Neuronal stem cell (in vitro differentiated cells): ENCODE results near the gene SLC6A9.

Source experiments
- DNase-seq: peaks from one replicate; pipeline ENCODE4 v3.0.0-alpha.2; 2013; ENCODE audit warnings: low spot score
- H2AFZ ChIP-seq: one replicate; pipeline ENCODE4 v1.6.1; 2013; ENCODE audit warnings: mild to moderate bottlenecking, low read length, inconsistent platforms
- H2AK5ac ChIP-seq: 2 replicates; pipeline ENCODE4 v1.6.1; 2013; ENCODE audit warnings: low read depth, mild to moderate bottlenecking, inconsistent platforms, low read length, moderate library complexity, mixed read lengths
- H2BK120ac ChIP-seq: 2 replicates; pipeline ENCODE4 v1.6.1; 2013; ENCODE audit warnings: low read depth, mild to moderate bottlenecking, inconsistent platforms, low read length, moderate library complexity, mixed read lengths
- H2BK12ac ChIP-seq: one replicate; pipeline ENCODE4 v1.6.1; 2013; ENCODE audit warnings: low read length, inconsistent platforms
- H2BK15ac ChIP-seq: 2 replicates; pipeline ENCODE4 v1.6.1; 2013; ENCODE audit warnings: mild to moderate bottlenecking, low read length, inconsistent platforms, mixed read lengths
- H2BK5ac ChIP-seq: one replicate; pipeline ENCODE4 v1.6.1; 2013; ENCODE audit warnings: inconsistent platforms, mild to moderate bottlenecking, low read length, moderate library complexity
- H3K14ac ChIP-seq: one replicate; pipeline ENCODE4 v1.6.1; 2013; ENCODE audit warnings: low read length, inconsistent platforms
- H3K18ac ChIP-seq: 2 replicates; pipeline ENCODE4 v1.6.1; 2013; ENCODE audit warnings: low read length, inconsistent platforms
- H3K23ac ChIP-seq: 2 replicates; pipeline ENCODE4 v1.6.1; 2013; ENCODE audit warnings: low read depth, mild to moderate bottlenecking, mixed read lengths, low read length, inconsistent platforms; ENCODE audit not compliant: poor library complexity
- H3K27ac ChIP-seq: replicated peaks from 3 replicates; pipeline ENCODE4 v1.5.1; 2013; ENCODE audit warnings: low read length, inconsistent platforms
- H3K27me3 ChIP-seq, 3 experiments: 2 replicates each; pipeline ENCODE4 v1.6.1; 2013; ENCODE audit warnings: low read length in 3 of 3, mild to moderate bottlenecking in 2 of 3, inconsistent platforms in 1 of 3, low read depth in 1 of 3, mixed read lengths in 1 of 3, moderate library complexity in 1 of 3; ENCODE audit not compliant: control insufficient read depth in 3 of 3, insufficient read depth in 3 of 3
- H3K36me3 ChIP-seq, 2 donors: replicated peaks in 1 of 2; 2 replicates each; pipeline ENCODE4 v1.6.1; 2013; ENCODE audit warnings: low read length in 2 of 2; ENCODE audit not compliant: control insufficient read depth in 2 of 2, insufficient read depth in 2 of 2
- H3K4ac ChIP-seq: 2 replicates; pipeline ENCODE4 v1.6.1; 2013; ENCODE audit warnings: inconsistent platforms, mild to moderate bottlenecking, low read length, moderate library complexity
- H3K4me1 ChIP-seq, 2 donors: 1 replicate in 1 of 2; 2 replicates in 1 of 2; pipeline ENCODE4 v1.6.1; 2013; ENCODE audit warnings: low read length in 2 of 2, low read depth in 1 of 2; ENCODE audit not compliant: control insufficient read depth in 2 of 2, insufficient read depth in 1 of 2
- H3K4me2 ChIP-seq: one replicate; pipeline ENCODE4 v1.6.1; 2013; ENCODE audit warnings: mild to moderate bottlenecking, low read length, inconsistent platforms; ENCODE audit not compliant: insufficient read depth, poor library complexity, severe bottlenecking
- H3K4me3 ChIP-seq, 2 donors: 2 replicates each; pipeline ENCODE4 v1.5.1; 2013; ENCODE audit warnings: low read length in 2 of 2, mild to moderate bottlenecking in 2 of 2, inconsistent platforms in 1 of 2, moderate library complexity in 1 of 2
- H3K79me1 ChIP-seq: one replicate; pipeline ENCODE4 v1.6.1; 2013; ENCODE audit warnings: low read depth, mild to moderate bottlenecking, inconsistent platforms, low read length, moderate library complexity
- H3K9ac ChIP-seq: one replicate; pipeline ENCODE4 v1.6.1; 2013; ENCODE audit warnings: mild to moderate bottlenecking, low read depth, low read length, inconsistent platforms; ENCODE audit not compliant: poor library complexity
- H3K9me3 ChIP-seq, 2 donors: replicated peaks in 1 of 2; 2 replicates each; pipeline versions ENCODE3 to v1.6.1; 2013; ENCODE audit warnings: low read length in 2 of 2, mild to moderate bottlenecking in 2 of 2, inconsistent platforms in 1 of 2, low read depth in 1 of 2, mixed read lengths in 1 of 2, moderate library complexity in 1 of 2; ENCODE audit not compliant: control insufficient read depth in 2 of 2, insufficient read depth in 1 of 2
- H4K8ac ChIP-seq: one replicate; pipeline ENCODE4 v1.6.1; 2013; ENCODE audit warnings: low read depth, mild to moderate bottlenecking, inconsistent platforms, low read length, moderate library complexity
- H4K91ac ChIP-seq: one replicate; pipeline ENCODE4 v1.6.1; 2013; ENCODE audit warnings: low read length, low read depth, mild to moderate bottlenecking, inconsistent platforms; ENCODE audit not compliant: poor library complexity
- WGBS, 2 donors: extraction: QIAGEN DNeasy Blood & Tissue Kit; methylation state at CpG; one replicate each; pipeline ENCODE4 v1.1.7; 2013; ENCODE audit warnings: missing lambda C conversion rate in 2 of 2, mixed read lengths in 1 of 2; ENCODE audit not compliant: insufficient read length in 2 of 2, insufficient replicate concordance in 1 of 2; ENCODE audit errors: extremely low coverage in 2 of 2; 5-methylcytosine and 5-hydroxymethylcytosine counted together

The SLC6A9 gene

GRCh38 chr1:44062656-44063179 lies 31.5 kb upstream of the SLC6A9 start:
- no peak overlapping the region for H3K9ac ChIP-seq
- H3K14ac ChIP-seq = no peak overlapping the region
- no peak overlapping the region for H2AFZ ChIP-seq
- no peak overlapping the region for H2AK5ac ChIP-seq
- H3K27me3 ChIP-seq = peaks cover 0 to 26% (median 0%) of the 10 kb centered on the region in 3 experiments
- no peaks in the 10 kb centered on the region for H3K79me1 ChIP-seq
- H3K23ac ChIP-seq = no peak overlapping the region
- no peak overlapping the region for H3K4me3 ChIP-seq
- no peaks in the 10 kb centered on the region for H3K36me3 ChIP-seq
- no peak for DNase-seq
- no peak overlapping the region for H2BK120ac ChIP-seq
- H3K4me2 ChIP-seq = no peak overlapping the region
- H2BK15ac ChIP-seq = no peak overlapping the region
- no peak overlapping the region for H2BK12ac ChIP-seq
- H3K27ac ChIP-seq = no peak overlapping the region
- no peak overlapping the region for H2BK5ac ChIP-seq
- no CpG with 5 or more reads among the region's 5 CpGs for WGBS, 2 donors
- H3K18ac ChIP-seq = no peak overlapping the region
- no peaks in the 10 kb centered on the region for H3K9me3 ChIP-seq
- no peak overlapping the region for H4K8ac ChIP-seq
- no peak overlapping the region for H3K4ac ChIP-seq
- peaks cover 0 to 2% of the 10 kb centered on the region in 2 donors for H3K4me1 ChIP-seq
- no peak overlapping the region for H4K91ac ChIP-seq

- H3K4me3 ChIP-seq = no peak overlapping the region
- H3K4me2 ChIP-seq = no peak overlapping the region
- no peak overlapping the region for H2BK15ac ChIP-seq
These were observed 30.6 kb upstream of the SLC6A9 start for GRCh38 chr1:44061857-44062256.

GRCh38 chr1:44060830-44061267 lies 29.6 kb upstream of the SLC6A9 start:
- H3K79me1 ChIP-seq = no peaks in the 10 kb centered on the region
- H2BK120ac ChIP-seq = no peak overlapping the region
- H3K4me2 ChIP-seq = no peak overlapping the region
- H3K9me3 ChIP-seq = no peaks in the 10 kb centered on the region
- H2AK5ac ChIP-seq = no peak overlapping the region
- H4K91ac ChIP-seq = no peak overlapping the region
- H2BK12ac ChIP-seq = no peak overlapping the region
- H3K36me3 ChIP-seq = no peaks in the 10 kb centered on the region
- no peak overlapping the region for H3K14ac ChIP-seq
- no peak overlapping the region for H3K18ac ChIP-seq
- H3K4me1 ChIP-seq = peaks cover 0 to 2% of the 10 kb centered on the region in 2 donors
- no peak overlapping the region for H2BK5ac ChIP-seq
- DNase-seq = no peak
- no peak overlapping the region for H3K23ac ChIP-seq
- no peak overlapping the region for H3K4me3 ChIP-seq
- H3K4ac ChIP-seq = no peak overlapping the region
- no CpG with 5 or more reads among the region's 4 CpGs for WGBS, 2 donors
- H4K8ac ChIP-seq = no peak overlapping the region
- H2AFZ ChIP-seq = no peak overlapping the region
- H2BK15ac ChIP-seq = no peak overlapping the region
- H3K27ac ChIP-seq = no peak overlapping the region
- H3K27me3 ChIP-seq = peaks cover 0 to 45% (median 0%) of the 10 kb centered on the region in 3 experiments
- no peak overlapping the region for H3K9ac ChIP-seq

More at GRCh38 chr1:44061857-44062256, 30.6 kb upstream of the SLC6A9 start:
- H2BK120ac ChIP-seq = no peak overlapping the region
- no peak overlapping the region for H4K91ac ChIP-seq
- no peak overlapping the region for H3K4ac ChIP-seq
- no peak for DNase-seq
- no peak overlapping the region for H2AFZ ChIP-seq
- H3K23ac ChIP-seq = no peak overlapping the region
- no peak overlapping the region for H3K27ac ChIP-seq
- WGBS, 2 donors = no CpG with 5 or more reads among the region's 2 CpGs
- peaks cover 0 to 2% of the 10 kb centered on the region in 2 donors for H3K4me1 ChIP-seq
- no peaks in the 10 kb centered on the region for H3K79me1 ChIP-seq
- no peak overlapping the region for H3K18ac ChIP-seq
- no peak overlapping the region for H2BK12ac ChIP-seq
- H4K8ac ChIP-seq = no peak overlapping the region
- no peak overlapping the region for H2BK5ac ChIP-seq
- H3K36me3 ChIP-seq = no peaks in the 10 kb centered on the region
- H3K14ac ChIP-seq = no peak overlapping the region
- H3K27me3 ChIP-seq = peaks cover 0 to 35% (median 0%) of the 10 kb centered on the region in 3 experiments
- H3K9ac ChIP-seq = no peak overlapping the region
- H2AK5ac ChIP-seq = no peak overlapping the region
- no peaks in the 10 kb centered on the region for H3K9me3 ChIP-seq

GRCh38 chr1:44059664-44060355 lies 28.5 kb upstream of the SLC6A9 start:
- H3K36me3 ChIP-seq = no peaks in the 10 kb centered on the region
- H3K9ac ChIP-seq = no peak overlapping the region
- H3K14ac ChIP-seq = no peak overlapping the region
- H3K27ac ChIP-seq = no peak overlapping the region
- H3K4me3 ChIP-seq = no peak overlapping the region
- H4K91ac ChIP-seq = no peak overlapping the region
- H3K79me1 ChIP-seq = no peaks in the 10 kb centered on the region
- no peak overlapping the region for H4K8ac ChIP-seq
- no peak overlapping the region for H2BK12ac ChIP-seq
- H2AK5ac ChIP-seq = no peak overlapping the region
- peaks cover 0 to 51% (median 0%) of the 10 kb centered on the region in 3 experiments for H3K27me3 ChIP-seq
- H2AFZ ChIP-seq = no peak overlapping the region
- H3K9me3 ChIP-seq = no peaks in the 10 kb centered on the region
- WGBS, 2 donors = no CpG with 5 or more reads among the region's 5 CpGs
- no peak overlapping the region for H3K23ac ChIP-seq
- H3K18ac ChIP-seq = no peak overlapping the region
- H3K4me2 ChIP-seq = no peak overlapping the region
- peaks cover 0 to 2% of the 10 kb centered on the region in 2 donors for H3K4me1 ChIP-seq
- H3K4ac ChIP-seq = no peak overlapping the region
- DNase-seq = no peak
- no peak overlapping the region for H2BK120ac ChIP-seq
- H2BK5ac ChIP-seq = no peak overlapping the region
- no peak overlapping the region for H2BK15ac ChIP-seq
